ENCODE measurements around the gene SLC2A13.

- TF ChIP-seq CTCF (IDR thresholded peaks at IDR 0.05; ENCODE audit: insufficient read depth, low read length, poor library complexity, severe bottlenecking) = no peak
- no peak for TF ChIP-seq EZH2phosphoT487 (conservative IDR thresholded peaks at IDR 0.05; ENCODE audit: low read length)
Measured at GRCh38 chr12:39993268-39993667, 112.6 kb downstream of the SLC2A13 start.
